ENCODE data around the gene ELK3.

ELK3 gene

GRCh38 chr12:96212456-96213375, 18.5 kb downstream of the ELK3 start:
- no peak for DNase-seq (ENCODE audit: low spot score)

- no peak for DNase-seq (ENCODE audit: low spot score)
Measured at GRCh38 chr12:96213869-96214268, 19.7 kb downstream of the ELK3 start.

GRCh38 chr12:96215919-96216273, 21.7 kb downstream of the ELK3 start:
- DNase-seq (ENCODE audit: low spot score) = no peak

GRCh38 chr12:96218989-96219678, 25.0 kb downstream of the ELK3 start:
- no peak for DNase-seq (ENCODE audit: low spot score)

GRCh38 chr12:96219700-96220206, 25.6 kb downstream of the ELK3 start:
- no peak for DNase-seq (ENCODE audit: low spot score)

GRCh38 chr12:96220902-96221301, 26.7 kb downstream of the ELK3 start:
- no peak for DNase-seq (ENCODE audit: low spot score)

DNA sequence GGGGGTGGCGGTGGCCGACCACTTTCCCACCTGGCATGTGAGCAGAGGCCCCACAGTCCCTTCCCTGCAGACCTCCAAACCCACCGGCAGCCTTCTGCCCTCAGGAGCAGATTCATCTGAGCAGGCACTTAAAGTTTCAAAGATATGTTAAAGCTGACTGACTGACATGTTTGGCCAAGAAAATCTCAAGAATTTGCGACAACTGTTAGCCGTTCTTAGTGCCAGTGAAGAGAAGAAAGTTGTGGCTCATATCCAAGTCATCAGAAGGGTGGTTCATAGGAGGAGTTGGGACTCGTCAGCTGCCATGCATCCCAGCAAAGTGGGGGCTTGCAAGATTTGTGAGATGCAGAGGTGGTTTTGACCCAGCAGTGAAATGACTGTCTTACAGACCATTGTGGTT, 27.2 kb downstream of the ELK3 start:
- no peak for DNase-seq (ENCODE audit: low spot score)

DNA sequence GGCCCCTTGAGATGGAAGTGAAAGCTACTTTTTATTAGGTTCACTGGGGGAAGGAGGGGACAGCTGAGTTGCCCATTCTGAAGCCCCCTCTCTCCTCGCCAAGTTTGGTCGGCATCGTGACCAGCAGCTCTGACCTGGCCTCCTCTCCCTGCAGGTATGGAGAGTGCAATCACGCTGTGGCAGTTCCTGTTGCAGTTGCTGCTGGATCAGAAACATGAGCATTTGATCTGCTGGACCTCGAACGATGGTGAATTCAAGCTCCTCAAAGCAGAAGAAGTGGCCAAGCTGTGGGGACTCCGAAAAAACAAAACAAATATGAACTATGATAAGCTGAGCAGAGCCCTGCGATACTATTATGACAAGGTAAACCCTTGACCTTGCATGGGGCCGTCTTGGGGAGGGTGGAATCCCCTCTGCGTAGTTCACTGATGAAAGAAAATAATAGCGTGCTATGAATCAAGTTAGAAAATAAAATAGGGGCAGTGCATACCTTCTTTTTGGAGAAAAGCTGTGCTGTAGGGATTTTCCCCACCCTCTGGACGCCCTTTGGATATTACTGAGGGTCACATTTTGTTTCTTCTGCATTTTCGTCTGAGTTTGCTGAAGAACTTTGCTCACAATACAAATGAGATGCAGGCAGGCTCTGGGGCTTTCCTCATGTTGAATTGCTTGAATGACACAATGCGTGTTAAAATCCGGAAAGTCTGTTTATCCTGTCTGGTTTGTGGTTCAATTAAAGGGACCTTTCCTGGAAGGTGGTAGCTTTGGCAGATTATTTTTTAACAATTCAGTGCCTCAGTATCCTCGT, 29.4 kb downstream of the ELK3 start:
- DNase-seq (ENCODE audit: low spot score) = no peak

DNA sequence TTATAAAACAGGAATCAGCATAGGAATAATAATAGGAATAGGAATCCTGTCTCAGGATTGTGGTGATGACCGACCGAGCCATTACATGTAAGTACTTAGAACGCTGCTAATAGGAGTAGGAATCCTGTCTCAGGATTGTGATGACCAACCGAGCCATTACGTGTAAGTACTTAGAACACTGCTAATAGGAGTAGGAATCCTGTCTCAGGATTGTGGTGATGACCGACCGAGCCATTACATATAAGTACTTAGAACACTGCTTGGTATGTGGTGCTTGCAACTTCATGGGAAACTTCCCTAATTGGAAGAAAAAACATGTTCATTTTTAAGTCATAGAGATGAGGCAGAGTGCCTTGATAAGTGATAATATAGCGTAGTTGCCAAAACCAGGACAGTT, 30.0 kb downstream of the ELK3 start:
- DNase-seq (ENCODE audit: low spot score) = no peak

DNA sequence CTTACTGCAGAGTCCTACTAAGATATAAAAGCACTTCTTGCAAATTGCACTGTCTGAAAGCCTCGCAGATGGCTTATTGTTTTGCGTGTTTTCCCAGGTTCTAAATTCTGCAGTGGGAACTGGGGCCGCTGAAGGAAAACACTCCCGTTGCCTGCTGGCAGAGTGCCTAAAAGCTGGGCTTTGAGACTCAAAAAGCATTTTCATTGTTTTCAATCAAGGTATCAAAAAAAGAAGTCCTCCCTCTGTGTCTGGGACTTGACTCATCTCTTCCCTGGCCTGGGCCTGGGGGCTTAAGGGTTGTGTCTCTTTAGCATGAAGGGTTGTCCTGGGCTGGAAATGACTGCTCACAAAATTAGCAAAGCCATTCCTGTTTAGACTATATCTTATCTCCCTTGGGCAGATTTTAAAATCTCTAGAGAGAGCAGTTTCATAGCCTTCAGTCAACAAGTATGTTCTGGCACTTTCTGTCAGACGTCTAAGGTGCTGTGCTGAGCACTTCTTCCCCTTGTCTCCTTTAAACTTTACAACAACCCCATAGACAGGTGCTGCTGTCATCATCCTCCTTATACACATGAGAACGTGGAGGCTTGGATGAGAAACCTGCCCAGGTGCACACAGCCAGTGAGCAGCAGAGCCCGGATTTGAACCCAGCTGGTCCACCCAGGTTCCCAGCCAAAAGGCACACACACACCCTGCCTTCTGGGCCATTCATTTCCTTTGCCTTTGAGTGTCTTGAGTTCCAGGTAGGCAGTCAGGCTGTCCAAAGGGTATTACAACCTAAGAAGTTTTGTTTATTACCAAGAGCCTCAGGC, 31.1 kb downstream of the ELK3 start:
- DNase-seq (ENCODE audit: low spot score) = no peak

DNA sequence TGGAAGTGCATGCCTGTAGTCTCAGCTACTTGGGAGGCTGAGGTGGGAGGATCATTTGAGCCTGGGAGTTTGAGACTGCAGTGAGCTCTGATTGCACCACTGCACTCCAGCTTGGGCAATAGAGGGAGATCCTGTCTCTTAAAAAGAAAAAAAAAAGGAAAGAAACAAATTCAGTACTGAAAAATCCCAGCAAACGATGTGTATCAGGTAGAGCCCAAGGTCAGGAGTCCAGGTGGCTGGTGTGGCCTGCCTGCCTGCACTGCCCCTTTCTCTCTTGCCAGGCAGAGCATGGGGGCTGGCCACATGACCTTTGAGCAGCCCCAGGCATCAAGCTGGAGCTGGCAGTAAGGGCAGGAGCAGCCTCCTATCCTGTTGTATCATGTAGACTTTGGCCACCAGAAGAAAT, 31.8 kb downstream of the ELK3 start:
- DNase-seq (ENCODE audit: low spot score) = no peak

DNA sequence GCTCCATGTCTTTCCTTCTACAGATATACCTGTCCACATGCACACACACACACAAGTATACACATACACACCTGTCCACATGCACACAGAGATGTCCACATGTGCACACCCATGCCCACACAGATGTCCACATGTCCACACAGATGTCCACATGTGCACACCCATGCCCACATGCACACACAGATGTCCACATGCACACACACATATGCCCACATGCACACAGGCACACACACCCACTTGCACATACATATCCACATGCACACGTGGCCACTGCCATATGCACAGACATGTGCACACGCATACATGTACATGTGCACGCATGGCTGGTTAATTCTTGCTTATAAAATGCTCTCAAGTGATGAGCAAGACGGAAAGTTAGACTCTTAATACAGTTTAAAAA, 32.2 kb downstream of the ELK3 start:
- DNase-seq (ENCODE audit: low spot score) = no peak

- no peak for DNase-seq (ENCODE audit: low spot score)
Measured at GRCh38 chr12:96226801-96227348, 32.7 kb downstream of the ELK3 start.

DNA sequence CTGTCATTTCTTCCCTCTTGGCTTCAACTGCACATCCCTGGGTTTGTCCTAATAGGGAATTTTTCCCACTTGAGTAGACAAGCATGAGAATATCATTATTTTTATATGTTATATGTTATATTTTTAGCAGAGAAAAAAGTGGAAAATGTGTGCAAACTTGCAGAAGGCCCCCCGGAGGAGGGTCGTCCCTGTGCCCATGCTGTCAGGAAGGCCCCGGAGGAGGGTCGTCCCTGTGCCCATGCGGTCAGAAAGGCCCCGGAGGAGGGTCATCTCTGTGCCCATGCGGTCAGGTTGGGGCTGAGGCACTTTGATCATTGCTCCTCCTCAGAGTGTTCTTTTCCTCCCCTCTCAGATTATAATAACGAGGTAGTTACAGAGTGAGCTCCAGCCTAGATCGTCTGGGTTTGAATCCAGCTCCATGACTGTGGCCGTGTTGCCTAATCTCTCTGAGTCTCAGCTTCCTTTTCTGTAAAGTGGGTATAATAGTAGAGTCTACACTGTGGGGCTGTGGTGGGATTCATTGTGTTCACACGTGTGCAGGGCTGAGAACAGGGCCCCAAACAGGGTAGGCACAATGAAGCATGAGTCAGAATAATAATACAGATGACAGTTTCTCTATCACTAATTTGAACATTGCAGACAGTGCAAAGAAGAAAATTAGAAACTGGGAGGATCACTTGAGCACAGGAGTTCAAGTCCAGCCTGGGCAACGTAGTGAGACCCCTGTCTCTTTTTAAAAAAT, 33.4 kb downstream of the ELK3 start:
- no peak for DNase-seq (ENCODE audit: low spot score)

DNA sequence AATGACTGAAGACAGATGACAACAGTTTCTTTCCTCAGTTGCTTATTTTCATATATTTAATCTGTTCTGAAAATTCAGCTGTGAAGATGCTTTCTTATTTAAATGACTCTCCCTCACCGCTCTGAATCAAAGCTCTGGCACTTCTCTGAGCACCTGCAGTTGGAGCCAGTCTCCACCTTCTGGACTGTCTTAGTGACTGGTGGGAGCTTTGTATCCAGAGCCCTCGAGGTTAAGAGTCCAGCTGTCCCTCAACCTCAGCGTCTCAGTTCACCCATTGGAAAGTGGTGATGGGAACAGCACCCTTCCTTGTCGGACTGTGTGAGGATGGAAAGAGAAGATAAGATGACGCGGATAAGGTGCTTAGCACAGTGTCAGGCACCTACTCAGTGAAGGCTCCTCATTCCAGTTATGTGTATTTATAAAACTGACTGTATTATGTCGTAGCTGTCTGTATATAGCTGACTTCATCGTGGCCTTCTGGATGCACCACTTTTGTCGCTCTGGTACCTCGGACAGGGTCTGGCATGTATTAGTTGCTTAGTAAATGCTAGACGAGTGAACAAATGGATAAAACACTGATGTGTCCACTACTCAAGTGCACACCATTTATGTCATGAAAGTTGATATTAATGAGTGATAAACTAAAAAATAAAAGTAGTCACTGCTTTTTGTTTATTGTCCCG, 34.5 kb downstream of the ELK3 start:
- no peak for DNase-seq (ENCODE audit: low spot score)

DNA sequence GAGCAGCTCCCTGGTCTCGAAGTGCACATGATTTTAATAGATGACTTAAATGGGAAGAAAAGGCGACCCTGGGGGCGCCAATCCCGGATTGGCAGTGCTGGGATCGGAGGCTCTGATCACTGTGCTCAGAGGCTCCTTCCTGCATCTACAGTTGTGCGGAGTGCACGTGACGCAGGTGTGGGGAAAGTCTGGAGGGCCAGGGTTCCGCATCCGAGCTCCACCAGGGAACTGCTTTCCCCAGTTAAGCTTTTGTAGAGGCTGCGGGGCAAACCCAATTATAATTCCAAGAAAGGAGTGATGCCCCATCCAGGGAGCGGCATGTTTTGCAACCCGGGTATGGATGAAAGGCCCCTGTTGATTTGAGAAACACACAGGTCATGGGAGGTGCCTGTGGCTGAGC, 36.5 kb downstream of the ELK3 start:
- no peak for DNase-seq (ENCODE audit: low spot score)

- DNase-seq (ENCODE audit: low spot score) = no peak
Measured at GRCh38 chr12:96233168-96233567, 39.0 kb downstream of the ELK3 start.

DNA sequence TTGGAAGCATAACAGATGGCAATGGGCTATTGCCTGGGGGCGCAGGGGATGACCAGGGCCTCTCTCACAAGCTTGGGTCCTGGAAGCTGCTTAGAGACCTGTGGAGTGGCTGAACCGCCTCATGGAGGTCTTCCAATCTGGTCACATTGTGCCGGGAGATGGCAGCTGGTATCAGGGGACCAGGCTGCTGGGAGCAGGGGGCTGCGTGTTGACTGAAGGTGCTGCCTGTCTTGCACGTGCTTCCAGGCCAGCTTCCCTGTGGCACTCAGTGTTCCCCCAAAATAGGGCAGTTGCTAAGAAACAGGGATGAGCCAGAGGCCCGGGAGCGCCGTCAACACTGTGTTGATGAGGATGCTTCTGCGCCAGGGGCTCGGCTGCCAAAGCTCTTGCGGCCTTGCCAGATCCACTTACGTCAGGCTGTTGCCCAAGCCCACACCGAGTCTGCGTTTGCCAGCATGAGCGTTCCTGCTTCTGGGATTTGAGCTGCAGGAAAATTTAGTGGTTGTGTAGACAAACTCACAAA, 39.8 kb downstream of the ELK3 start:
- no peak for DNase-seq (ENCODE audit: low spot score)

GRCh38 chr12:96234591-96235483, 40.7 kb downstream of the ELK3 start:
- DNase-seq (ENCODE audit: low spot score) = no peak
